NCI-H2171 (cell line): ENCODE results near the gene CA14.
"Not testable (repeated sequence)": the region's sequence is repeated elsewhere in the genome, so short reads cannot be mapped to it uniquely, and the experiment has no call there.

Experiments used
- DNase-seq: peaks from one replicate; lab custom pipeline; 2025; lab: John Stamatoyannopoulos, UW

CA14 gene

GRCh38 chr1:150257624-150258585 lies at the start of gene CA14:
Gene CA14 (plus strand): TSS chr1:150257774. CDS start chr1:150258129, 355 bp downstream.
- DNase-seq: no peak

- DNase-seq: not testable (repeated sequence)
Observed at GRCh38 chr1:150208460-150208859, 49.1 kb upstream of the CA14 start.

- peak; percentile 9 for DNase-seq
Observed at GRCh38 chr1:150210091-150210490, 47.5 kb upstream of the CA14 start.

- DNase-seq: peak; percentile 67
Observed at GRCh38 chr1:150210706-150211105, 46.9 kb upstream of the CA14 start.

GRCh38 chr1:150212070-150212469 lies 45.5 kb upstream of the CA14 start:
- no peak for DNase-seq

GRCh38 chr1:150213170-150214098 lies 44.1 kb upstream of the CA14 start:
- peak; percentile 95 for DNase-seq

- DNase-seq: not testable (repeated sequence)
Observed at GRCh38 chr1:150214099-150214756, 43.3 kb upstream of the CA14 start.

GRCh38 chr1:150215855-150216254 lies 41.7 kb upstream of the CA14 start:
- DNase-seq: not testable (repeated sequence)

- peak; percentile 0 for DNase-seq
Observed at GRCh38 chr1:150221552-150221951, 36.0 kb upstream of the CA14 start.

GRCh38 chr1:150224983-150225382 lies 32.6 kb upstream of the CA14 start:
- no peak for DNase-seq

- no peak for DNase-seq
Observed at GRCh38 chr1:150225546-150225945, 32.0 kb upstream of the CA14 start.

- no peak for DNase-seq
Observed at GRCh38 chr1:150226486-150226885, 31.1 kb upstream of the CA14 start.

GRCh38 chr1:150227228-150227627 lies 30.3 kb upstream of the CA14 start:
- no peak for DNase-seq

- not testable (repeated sequence) for DNase-seq
Observed at GRCh38 chr1:150228246-150228645, 29.3 kb upstream of the CA14 start.

GRCh38 chr1:150232921-150233320 lies 24.7 kb upstream of the CA14 start:
- DNase-seq: not testable (repeated sequence)

- DNase-seq: no peak
Observed at GRCh38 chr1:150233359-150234308, 23.9 kb upstream of the CA14 start.

- no peak for DNase-seq
Observed at GRCh38 chr1:150234309-150234565, 23.3 kb upstream of the CA14 start.

GRCh38 chr1:150234566-150235293 lies 22.8 kb upstream of the CA14 start:
- peak; percentile 37 for DNase-seq

GRCh38 chr1:150235294-150235851 lies 22.2 kb upstream of the CA14 start:
- no peak for DNase-seq
